HG02588 (cell line): ENCODE results near the gene MCM3.

Experiments used
- ATAC-seq: cut with Tn5 transposase; IDR thresholded peaks from one replicate; pipeline ENCODE4 v1.9.1; 2021; ENCODE audit warnings: mild to moderate bottlenecking, moderate library complexity; ENCODE audit not compliant: unreplicated experiment

Gene MCM3

DNA sequence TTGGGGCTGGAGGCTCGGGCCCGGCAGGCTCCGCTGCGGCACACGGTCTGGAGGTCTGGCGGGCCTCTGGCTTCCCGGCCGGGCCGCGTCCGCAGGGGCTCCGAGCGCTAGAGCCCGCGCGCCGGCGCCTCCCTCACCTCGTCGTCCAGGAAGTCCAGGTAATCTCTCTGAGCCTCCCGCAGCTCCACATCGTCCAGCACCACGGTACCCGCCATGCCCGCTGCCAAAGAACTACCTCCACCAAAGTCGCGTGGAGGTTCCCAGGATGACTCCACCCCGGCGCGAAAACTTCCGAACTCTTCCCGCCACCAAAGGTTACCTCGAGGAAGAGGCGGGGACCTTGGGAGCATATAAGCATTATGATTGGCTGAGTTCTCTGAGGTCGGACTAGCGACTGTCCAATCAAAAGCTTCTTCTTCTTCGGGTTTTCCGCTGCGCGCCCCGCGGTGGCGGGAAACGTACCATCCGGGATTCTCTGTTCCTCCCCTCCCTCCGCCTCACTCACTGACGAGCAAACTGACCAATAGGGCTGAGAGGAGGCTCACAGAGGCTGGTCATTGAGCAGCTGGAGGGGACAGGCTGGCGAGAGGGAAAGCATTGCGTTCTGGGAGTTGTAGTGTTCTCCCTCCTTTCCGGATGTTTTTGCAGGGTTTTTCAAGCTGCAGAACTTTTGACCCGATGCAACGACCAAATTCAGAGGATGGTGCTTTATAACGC is at the start of gene MCM3:
TSS of gene MCM3 (minus strand) at position 283 of the 717 bp plus-strand sequence. CDS start at position 215, 68 bp downstream.
- peak; percentile 98 for ATAC-seq

GRCh38 chr6:52333840-52334200 is 49.3 kb upstream of the MCM3 start:
- ATAC-seq, result no peak

DNA sequence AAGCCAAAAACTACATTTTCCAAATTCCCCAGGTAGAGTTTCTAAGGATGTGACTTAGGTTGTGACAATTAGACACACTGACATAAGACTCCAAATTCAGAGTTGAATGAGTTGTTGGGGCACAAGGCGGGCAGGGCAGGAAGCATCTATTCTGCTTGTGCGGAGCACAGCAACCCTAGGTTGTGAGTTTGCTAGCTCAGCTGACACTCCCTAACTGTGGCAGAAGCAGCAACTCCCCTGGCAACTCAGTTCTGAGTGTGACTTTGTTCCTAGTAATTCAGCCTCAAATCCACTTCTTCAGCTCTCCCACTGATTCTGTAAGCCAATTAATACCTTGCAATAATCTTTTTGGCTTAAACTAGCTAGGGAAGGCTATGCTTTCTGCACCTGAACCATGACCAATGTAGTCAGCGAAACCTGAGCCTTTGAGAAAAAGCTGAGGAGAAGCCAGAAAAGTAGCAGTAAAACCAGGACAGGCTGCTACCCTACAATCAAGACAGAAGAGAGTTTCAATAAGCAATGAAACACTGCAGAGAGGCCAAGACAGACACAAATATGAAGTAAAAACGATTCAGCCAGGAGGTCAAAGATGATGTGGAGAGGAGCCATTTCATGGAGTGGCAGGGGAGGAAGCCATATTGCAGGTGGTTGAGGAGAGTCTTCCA is 47.4 kb upstream of the MCM3 start:
- ATAC-seq, result no peak

DNA sequence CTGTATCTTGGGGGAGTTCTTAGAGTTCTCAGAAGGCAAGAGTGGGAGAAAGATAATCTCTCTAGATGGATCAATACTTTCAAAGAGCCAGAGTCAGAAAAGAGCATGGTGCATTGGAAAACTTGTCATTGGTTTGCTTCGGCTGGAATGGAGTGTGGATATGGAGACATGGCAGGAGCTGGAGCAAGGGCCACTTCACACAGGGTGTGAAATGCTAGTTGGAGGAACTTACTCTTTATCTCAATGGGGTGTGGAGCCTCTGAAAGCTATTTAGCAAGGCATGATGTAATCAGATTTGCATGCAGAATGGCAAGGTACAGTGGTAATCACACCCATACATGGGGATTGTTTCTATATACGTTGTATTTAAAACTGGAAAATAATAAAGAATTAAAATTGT is 45.9 kb upstream of the MCM3 start:
- no peak for ATAC-seq

- no peak for ATAC-seq
Observed at GRCh38 chr6:52328729-52329128, 44.2 kb upstream of the MCM3 start.

GRCh38 chr6:52328303-52328662 is 43.7 kb upstream of the MCM3 start:
- ATAC-seq, result no peak

- ATAC-seq, result no peak
Observed at GRCh38 chr6:52326540-52327364, 42.2 kb upstream of the MCM3 start.

DNA sequence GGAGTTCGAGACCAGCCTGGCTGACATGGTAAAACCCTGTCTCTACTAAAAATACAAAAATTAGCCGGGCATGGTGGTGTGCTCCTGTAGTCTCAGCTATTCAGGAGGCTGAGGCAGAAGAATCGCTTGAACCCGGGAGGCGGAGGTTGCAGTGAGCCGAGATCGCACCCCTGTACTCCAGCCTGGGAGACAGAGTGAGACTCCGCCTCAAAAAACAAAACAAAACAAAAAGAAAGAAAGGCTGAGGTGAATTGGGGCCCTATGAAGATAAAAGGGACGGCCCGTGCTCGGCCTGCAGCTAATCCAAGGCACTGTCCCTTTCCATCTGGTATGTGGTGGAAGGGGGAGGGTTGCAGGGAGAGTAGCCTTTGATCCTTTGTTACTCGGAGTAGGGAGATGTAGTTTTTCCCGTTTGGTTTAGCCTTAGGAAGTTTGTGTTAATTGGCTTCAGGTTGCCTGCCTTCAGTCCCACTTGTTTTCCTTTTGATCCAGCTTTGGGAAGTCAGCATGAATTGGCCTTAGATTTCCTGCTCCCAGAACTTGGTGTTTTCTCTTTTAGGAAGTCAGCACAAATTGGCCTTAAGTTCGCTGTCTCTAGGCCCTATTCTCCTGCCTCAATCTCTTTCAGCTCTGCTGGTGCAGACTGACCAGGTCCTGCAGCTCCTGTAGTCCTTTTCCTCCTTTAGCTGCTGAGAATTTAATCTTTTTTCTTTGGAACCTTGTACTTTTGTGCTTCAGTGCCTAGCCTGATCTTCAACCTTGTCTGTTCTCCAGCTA is 41.3 kb upstream of the MCM3 start:
- no peak for ATAC-seq

GRCh38 chr6:52324189-52324588 is 39.6 kb upstream of the MCM3 start:
- ATAC-seq, result no peak

GRCh38 chr6:52317841-52318581 is 33.5 kb upstream of the MCM3 start:
- peak; percentile 97 for ATAC-seq

- ATAC-seq, result no peak
Observed at GRCh38 chr6:52317211-52317610, 32.7 kb upstream of the MCM3 start.

DNA sequence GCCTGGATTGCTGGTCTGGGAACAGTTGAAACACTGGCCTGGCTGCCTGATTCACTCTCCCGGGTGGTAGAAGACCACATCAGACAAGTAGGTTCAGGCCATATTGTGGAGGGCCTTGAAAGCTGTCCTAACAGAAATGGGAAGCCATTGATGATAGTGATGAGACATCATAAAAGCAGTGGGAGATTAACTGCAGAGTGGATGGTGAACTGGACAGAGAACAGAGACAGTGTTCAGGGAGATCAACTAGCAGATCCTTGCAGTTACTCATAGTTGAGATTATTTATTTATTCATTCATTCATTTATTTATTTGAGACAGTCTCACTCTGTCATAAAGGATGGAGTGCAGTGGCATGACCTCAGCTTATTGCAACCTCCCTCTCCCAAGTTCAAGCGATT is 30.2 kb upstream of the MCM3 start:
- no peak for ATAC-seq

DNA sequence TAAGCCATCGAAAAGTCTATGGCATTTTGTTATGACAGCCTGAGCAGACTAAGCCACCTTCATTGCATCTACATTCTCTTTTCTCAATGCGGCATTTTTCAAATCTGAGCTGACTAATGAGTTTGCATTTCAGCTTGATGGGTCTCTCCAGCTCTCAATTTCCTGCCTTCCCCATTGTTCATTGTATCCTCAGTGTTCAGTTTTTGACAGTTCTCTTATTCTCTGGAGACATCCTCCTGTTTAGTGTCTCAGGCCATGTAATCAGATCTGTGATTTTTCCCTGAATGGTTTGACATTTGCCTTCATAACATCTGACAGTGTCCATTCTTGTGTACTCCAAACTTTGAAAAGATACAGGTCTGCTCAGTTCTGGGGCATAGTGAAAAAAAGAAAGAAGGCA is 27.9 kb upstream of the MCM3 start:
- ATAC-seq, result no peak

- no peak for ATAC-seq
Observed at GRCh38 chr6:52310932-52311331, 26.4 kb upstream of the MCM3 start.

- no peak for ATAC-seq
Observed at GRCh38 chr6:52307900-52308372, 23.4 kb upstream of the MCM3 start.

DNA sequence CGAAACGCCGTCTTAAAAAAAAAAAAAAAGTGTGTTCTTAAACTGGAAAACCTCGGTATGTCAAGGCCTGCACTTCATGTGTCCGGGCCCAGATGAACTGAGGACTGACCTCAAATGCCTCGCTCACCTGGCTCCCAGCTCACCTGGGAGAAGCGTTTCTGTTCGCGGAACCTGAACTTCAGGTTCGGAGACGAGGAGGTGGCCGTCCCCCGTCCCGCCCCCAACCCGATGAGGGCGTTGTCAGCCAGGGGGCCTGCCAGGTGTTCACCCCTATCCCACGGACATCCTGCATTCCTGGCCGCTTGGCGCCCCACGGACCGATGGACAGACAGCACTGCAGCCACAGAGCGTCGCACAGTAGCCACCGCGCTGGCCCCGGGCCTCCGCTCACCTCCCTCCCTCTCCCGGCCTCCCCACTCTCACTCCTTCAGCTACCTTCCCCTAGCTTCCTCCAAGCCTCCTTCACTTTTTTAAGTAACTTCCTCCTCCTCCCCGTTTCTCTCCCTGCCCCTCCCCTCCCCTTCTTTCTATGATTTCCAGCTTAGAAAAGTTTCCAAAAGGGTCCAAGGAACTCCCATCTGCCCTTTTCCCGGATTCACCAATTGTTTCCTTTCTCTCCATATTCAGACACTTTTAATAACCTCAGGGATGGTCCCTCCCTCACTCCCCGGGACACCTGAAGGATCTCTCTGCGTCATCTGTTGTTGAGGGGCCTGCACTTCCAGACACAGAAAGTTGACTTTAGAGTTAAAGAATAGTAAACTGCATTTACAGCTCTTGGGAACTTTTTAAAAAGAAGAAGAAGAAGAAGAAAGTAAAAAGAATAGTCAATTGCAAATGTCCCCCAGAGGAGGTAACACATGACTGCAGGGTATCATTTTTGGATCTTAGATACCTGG is 22.7 kb upstream of the MCM3 start:
- no peak for ATAC-seq

DNA sequence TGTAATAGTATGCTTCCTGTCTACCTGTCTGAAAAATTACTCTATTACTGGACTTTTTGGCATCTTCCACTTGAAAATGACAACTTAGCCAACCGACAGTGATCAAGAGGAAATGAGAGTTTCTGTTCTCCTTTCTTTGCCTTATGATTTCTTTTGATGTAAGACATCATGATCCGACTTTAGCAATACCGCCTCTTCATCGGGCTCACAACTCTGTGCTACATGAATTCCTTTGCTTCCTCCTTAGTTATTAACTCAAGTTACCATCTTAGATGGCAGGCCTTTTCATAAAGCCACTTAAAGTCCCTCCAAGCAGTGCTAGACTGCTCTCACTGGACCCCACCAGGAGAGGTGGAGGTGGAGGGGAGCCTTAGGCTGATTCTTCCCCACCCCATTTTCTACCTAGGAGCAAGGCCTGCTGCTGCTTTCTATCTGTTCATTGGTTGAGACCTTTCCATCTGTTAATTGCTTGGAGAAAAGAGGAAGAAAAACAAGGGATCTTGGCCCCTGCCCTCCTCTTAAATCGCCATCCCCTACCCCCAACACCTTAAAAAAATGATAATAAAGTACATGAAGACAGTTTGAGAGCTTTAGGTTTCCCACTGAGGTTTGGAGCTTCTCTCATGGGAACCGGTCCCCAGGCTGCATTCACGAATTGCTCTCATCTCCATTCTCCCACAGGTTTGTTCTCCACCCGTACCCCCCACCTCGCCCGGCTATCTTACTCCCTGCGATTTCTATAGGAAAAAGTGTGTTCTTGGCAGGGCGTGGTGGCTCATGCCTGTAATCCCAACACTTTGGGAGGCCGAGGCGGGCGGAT is 21.6 kb upstream of the MCM3 start:
- peak; percentile 58 for ATAC-seq

DNA sequence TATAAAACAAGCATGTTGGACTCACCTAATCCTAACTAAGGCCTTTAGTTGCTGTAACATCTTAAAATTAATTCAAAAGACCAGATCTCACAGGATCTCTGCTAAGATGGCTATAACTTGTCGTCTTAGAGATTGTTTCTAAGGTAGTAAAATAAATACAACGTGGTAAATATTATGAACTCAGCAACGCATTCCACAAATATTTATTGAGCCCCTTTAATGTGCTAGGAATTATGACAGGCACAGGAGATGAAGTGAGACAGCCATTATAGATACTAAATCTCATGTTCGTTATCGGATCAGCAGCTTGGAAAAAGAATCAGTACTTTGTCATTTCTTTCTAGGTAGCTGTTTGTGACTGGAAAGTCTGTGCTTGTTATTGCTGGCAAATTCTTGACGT is 20.9 kb upstream of the MCM3 start:
- peak; percentile 6 for ATAC-seq
